T-helper 2 cell treated with Interferon-gamma antibody and Interleukin-4, amounts not matched to agents 5 μg/mL and 100 μg/mL, for 36 hours (primary cell): ENCODE results near the gene MYH15.

Experiments used
- DNase-seq: peaks from one replicate; pipeline ENCODE4 v3.0.0; 2021; ENCODE audit warnings: low spot score
- H3K27ac Mint-ChIP-seq: one replicate; pipeline ENCODE4 v1.8.0; 2021; ENCODE audit warnings: mild to moderate bottlenecking, mixed read lengths
- H3K27me3 Mint-ChIP-seq: one replicate; pipeline ENCODE4 v1.8.0; 2021; ENCODE audit warnings: low read depth, mixed read lengths
- H3K36me3 Mint-ChIP-seq: one replicate; pipeline ENCODE4 v1.8.0; 2021; ENCODE audit warnings: low read depth, mixed read lengths
- H3K4me1 Mint-ChIP-seq: one replicate; pipeline ENCODE4 v1.8.0; 2021; ENCODE audit warnings: low read depth, mixed read lengths
- H3K4me3 Mint-ChIP-seq: one replicate; pipeline ENCODE4 v1.8.0; 2022; ENCODE audit warnings: mild to moderate bottlenecking, moderate library complexity, mixed read lengths
- H3K9me3 Mint-ChIP-seq: one replicate; pipeline ENCODE4 v1.8.0; 2021; ENCODE audit warnings: mixed read lengths

The MYH15 gene

DNA sequence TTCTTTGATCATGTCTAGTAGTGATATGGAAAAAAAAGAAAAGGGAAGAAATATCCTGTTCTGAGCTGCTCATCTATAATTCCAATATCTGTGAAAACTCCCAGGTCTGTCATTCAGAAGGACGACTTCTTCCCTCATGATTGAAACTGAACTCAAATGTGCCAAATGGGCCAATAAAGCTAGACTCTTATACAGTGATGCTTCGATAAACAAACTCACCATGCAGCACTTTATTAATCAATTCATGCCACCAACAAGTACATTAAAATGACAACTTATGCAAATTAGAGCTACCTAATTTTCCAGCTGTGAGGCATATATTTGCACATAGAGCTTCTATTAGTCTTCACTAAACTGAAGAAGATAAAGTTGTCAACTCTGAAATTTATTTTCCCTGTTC, 15.6 kb upstream of the MYH15 start:
- no peak overlapping the region for H3K27ac Mint-ChIP-seq
- H3K4me3 Mint-ChIP-seq, result no peak overlapping the region
- H3K27me3 Mint-ChIP-seq, result peaks cover 26% of the 10 kb centered on the region
- no peak for DNase-seq
- H3K4me1 Mint-ChIP-seq, result no peaks in the 10 kb centered on the region
- no peaks in the 10 kb centered on the region for H3K36me3 Mint-ChIP-seq
- no peaks in the 10 kb centered on the region for H3K9me3 Mint-ChIP-seq

DNA sequence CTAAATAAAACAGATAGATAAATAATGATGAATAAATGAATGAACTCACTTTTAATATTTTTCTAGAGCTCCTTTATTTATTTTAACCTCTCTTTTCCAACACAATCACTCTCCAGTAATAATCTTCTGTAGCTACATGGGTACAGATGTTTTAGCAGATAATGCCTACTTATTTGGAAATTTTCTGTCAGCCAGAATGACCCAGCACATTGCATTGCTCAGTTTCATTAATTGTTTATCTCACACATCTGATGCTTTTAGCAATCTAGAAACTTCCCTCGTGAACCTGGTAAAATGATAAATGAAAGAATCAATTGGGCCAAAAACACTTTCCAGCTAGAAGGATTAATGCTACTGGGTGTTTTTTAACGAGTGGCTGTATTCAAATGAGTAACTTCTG, 14.9 kb upstream of the MYH15 start:
- no peaks in the 10 kb centered on the region for H3K4me1 Mint-ChIP-seq
- no peak overlapping the region for H3K4me3 Mint-ChIP-seq
- no peaks in the 10 kb centered on the region for H3K36me3 Mint-ChIP-seq
- peaks cover 23% of the 10 kb centered on the region for H3K27me3 Mint-ChIP-seq
- no peak overlapping the region for H3K27ac Mint-ChIP-seq
- no peaks in the 10 kb centered on the region for H3K9me3 Mint-ChIP-seq
- no peak for DNase-seq

DNA sequence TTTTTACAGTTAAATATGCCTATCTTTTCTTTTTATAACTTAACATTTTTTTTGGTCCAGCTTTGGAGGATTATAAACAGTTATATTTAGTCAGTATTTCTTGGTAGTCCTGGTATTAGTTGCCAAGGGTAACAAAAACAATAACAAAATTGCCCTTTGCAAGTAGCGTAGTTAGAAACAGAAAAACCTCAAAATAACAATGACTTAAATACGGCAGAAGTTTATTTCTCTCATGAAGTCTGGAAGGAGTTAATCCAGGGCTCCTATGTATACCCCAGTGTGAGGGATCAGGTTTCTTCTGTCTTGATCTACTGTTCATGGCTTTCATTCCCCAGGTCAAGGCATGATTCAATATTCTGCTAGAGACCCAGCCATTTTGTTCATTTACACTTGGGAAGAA, 14.1 kb upstream of the MYH15 start:
- Mint-ChIP-seq H3K4me3 (no peak overlapping the region), H3K9me3 (no peaks in the 10 kb centered on the region), H3K27ac (no peak overlapping the region), H3K4me1 (peaks cover 1% of the 10 kb centered on the region), H3K27me3 (peaks cover 16% of the 10 kb centered on the region), H3K36me3 (no peaks in the 10 kb centered on the region)
- no peak for DNase-seq

DNA sequence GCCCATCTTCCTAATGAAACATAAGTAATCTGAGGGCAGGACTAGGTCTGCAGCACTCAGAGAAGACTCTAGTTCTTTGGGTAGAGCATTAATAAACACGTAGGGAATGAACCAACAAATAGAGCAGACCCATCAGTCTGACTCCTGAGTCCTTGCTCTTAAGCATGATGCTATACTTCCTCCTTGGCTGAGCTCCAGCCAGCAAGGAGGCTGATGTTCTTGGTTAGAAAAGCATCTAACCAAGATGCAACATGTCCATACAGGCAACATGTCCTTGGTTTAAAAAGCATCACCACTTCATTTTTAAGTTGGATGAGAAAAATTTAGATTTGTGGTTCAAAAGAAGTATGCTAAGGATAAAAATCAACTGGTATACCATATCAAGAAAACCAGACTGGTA, 8.5 kb upstream of the MYH15 start:
- H3K27ac Mint-ChIP-seq, result no peak overlapping the region
- no peak overlapping the region for H3K4me3 Mint-ChIP-seq

DNA sequence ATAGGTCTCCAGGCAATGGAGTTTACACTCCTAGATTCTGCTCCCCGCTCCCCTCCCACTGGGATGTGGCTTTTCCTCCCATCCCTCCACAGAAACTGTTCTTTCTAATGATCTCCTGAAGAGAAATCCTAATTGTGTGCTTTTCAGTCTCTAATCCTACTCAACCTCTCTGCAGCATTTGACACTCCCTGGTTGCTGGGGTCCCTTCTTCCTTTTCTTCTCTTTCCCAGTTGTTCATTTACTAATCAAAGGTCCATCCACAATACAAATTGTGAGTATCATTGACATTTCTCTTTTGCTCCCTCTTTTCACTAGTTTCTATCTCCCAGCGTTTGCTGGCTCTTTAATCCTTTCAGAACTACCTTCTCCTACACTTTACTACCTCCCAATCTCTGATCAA, 6.5 kb upstream of the MYH15 start:
- Mint-ChIP-seq H3K4me1 (peaks cover 5% of the 10 kb centered on the region), H3K4me3 (no peak overlapping the region), H3K27ac (no peak overlapping the region), H3K27me3 (peaks cover 11% of the 10 kb centered on the region), H3K9me3 (no peaks in the 10 kb centered on the region), H3K36me3 (no peaks in the 10 kb centered on the region)
- DNase-seq, result no peak

More for the DNA sequence above, 8.5 kb upstream of the MYH15 start:
- Mint-ChIP-seq H3K27me3 (peaks cover 13% of the 10 kb centered on the region), H3K9me3 (no peaks in the 10 kb centered on the region), H3K36me3 (no peaks in the 10 kb centered on the region), H3K4me1 (peaks cover 1% of the 10 kb centered on the region)
- no peak for DNase-seq

DNA sequence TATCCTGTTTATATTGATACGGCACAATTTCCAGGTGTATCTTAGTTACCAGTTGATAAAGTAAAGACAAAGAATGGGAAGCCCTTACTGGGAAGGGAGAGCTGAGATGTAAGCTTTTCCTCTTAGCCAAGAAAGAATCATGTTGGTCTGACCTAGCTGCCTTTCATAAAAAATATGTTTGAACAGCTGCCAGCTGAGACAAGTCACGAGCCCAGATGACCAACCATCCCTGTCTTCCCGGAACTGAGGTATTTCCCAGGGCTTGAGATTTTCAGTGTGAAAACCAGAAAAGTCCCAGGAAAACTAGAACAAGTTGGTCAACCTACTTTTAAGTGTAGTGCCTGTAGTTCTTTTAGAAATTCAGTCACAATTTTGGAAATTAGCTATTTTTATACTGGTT, 3.6 kb upstream of the MYH15 start:
- H3K27ac Mint-ChIP-seq, result no peak overlapping the region
- H3K4me3 Mint-ChIP-seq, result no peak overlapping the region
- peaks cover 9% of the 10 kb centered on the region for H3K27me3 Mint-ChIP-seq
- no peaks in the 10 kb centered on the region for H3K9me3 Mint-ChIP-seq
- H3K36me3 Mint-ChIP-seq, result no peaks in the 10 kb centered on the region
- peaks cover 4% of the 10 kb centered on the region for H3K4me1 Mint-ChIP-seq
- no peak for DNase-seq

DNA sequence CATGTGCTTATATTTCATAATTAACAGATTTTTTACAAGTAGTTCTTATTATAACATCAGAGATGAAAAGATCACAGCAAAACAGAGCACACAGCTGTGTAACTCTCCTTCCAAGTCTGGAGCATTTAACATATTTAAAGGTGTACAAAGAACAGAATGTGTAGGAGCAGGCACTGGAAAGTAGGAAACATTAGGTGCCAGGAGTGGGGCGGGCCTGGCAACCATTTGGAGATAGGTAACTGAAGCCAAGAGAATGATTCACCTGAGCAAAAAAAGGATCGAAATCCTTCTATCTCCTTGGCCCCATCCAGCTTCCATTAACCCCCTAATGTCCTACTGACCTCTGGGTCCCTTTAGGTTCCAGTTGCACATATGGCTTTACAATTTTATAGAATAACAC, 2.3 kb upstream of the MYH15 start:
- Mint-ChIP-seq H3K27ac (no peak overlapping the region), H3K36me3 (no peaks in the 10 kb centered on the region), H3K9me3 (no peaks in the 10 kb centered on the region), H3K4me3 (no peak overlapping the region), H3K4me1 (peaks cover 5% of the 10 kb centered on the region), H3K27me3 (peaks cover 5% of the 10 kb centered on the region)
- DNase-seq, result no peak

DNA sequence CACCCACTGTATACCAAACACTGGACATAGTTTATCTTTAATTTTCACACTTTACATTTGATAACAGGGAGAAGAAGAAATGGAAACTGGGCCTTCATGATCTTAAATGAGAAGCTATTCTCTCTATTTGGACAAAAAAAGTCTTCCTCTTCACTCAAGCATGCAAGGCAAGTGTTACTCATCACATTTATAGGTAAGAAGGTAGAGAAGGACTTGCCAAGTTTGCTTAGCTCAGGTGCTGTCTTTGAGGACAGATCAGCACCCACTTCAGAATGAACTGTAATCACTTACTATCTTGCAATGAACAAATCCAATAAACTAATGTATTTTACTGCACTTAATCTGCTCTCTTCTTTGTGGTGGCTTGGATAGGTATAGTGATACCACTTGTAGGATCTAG, 1.1 kb upstream of the MYH15 start:
- no peak overlapping the region for H3K27ac Mint-ChIP-seq
- no peak overlapping the region for H3K4me3 Mint-ChIP-seq
- H3K9me3 Mint-ChIP-seq, result no peaks in the 10 kb centered on the region
- H3K27me3 Mint-ChIP-seq, result peaks cover 5% of the 10 kb centered on the region
- no peak for DNase-seq
- H3K4me1 Mint-ChIP-seq, result peaks cover 6% of the 10 kb centered on the region
- H3K36me3 Mint-ChIP-seq, result no peaks in the 10 kb centered on the region

DNA sequence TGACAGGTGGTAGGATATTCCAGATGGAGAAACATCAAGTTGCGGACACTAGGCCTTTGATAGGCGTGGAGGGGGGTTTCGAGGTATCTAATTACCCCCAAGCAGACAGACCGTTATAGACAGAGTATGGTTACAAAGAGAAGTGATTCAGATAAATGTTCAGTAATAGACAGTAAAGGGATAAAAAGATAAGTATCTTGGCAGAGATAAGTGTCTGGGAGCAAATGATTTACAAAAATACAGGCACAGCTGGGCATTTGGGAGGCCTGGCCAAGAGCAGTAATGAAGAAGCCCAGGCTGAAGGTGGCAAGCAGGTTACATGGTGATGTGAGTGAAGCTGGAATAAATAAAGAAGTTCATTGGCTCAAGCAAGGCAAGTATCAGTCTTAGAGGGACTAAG, 659 bp upstream of the MYH15 start:
- Mint-ChIP-seq H3K4me3 (no peak overlapping the region), H3K9me3 (no peaks in the 10 kb centered on the region), H3K27me3 (peaks cover 5% of the 10 kb centered on the region), H3K36me3 (no peaks in the 10 kb centered on the region), H3K27ac (no peak overlapping the region), H3K4me1 (peaks cover 9% of the 10 kb centered on the region)
- DNase-seq, result no peak

DNA sequence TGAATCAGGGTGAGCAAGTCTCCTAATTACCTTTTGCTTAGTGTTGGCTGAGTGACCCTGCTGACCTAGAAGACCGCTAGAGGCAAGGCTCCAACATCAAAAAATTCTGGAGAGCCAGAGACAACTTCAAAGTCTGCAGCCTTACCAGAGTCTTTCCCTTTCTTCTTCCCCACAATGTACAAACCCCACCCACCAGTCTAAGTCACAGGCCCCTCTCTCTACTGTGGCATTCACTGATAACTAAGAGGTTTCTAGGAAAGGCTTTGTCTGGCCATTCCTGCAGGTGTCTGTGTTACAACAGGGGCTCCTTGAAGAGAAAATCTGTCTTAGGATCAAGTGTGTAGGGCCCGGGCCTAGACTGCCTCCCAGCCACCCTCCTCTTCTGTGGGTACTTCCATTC, 525 bp downstream of the MYH15 start:
- Mint-ChIP-seq H3K9me3 (no peaks in the 10 kb centered on the region), H3K36me3 (no peaks in the 10 kb centered on the region), H3K4me3 (no peak overlapping the region), H3K27ac (no peak overlapping the region), H3K27me3 (no peaks in the 10 kb centered on the region), H3K4me1 (peaks cover 16% of the 10 kb centered on the region)
- no peak for DNase-seq

DNA sequence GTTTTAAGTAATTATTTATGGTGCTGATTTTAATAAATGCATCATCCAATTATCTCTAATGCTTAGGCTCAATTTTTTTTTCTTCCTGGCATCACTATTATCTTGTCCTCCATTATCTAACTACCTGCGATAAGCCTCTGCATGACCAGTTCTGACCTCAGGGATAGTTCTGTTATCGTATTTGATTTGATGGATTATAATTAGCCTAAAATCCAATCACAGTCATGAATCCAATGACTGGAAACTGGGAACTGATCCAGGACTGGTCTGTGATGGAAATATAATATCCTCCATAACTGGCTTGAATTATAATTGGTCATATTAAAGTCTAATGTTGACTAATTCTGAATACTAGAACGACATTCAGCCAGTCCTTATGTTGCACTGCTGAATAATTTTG, 1.1 kb downstream of the MYH15 start:
- no peak for DNase-seq
- H3K4me1 Mint-ChIP-seq, result peaks cover 17% of the 10 kb centered on the region
- no peak overlapping the region for H3K27ac Mint-ChIP-seq
- H3K36me3 Mint-ChIP-seq, result no peaks in the 10 kb centered on the region
- H3K4me3 Mint-ChIP-seq, result no peak overlapping the region
- H3K27me3 Mint-ChIP-seq, result no peaks in the 10 kb centered on the region
- no peaks in the 10 kb centered on the region for H3K9me3 Mint-ChIP-seq

DNA sequence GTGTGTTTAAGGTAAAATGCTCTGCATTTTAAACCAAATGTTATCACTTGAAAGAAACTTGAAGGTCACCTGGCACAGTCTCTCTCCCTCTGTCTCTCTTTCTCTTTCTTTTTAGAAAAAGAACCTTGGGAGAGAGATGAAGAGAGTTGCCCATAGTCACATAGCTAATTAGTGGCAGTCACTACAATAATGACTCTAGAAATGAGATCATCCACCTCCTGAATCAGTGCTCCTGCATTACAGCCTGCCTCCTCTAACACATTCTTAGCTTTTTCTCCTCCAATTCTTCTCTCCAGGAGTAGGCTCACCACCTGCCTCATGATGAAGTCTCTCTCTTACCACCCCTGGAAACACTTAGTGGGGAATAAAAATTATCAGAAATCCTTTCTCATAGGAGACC, 2.5 kb downstream of the MYH15 start:
- Mint-ChIP-seq H3K9me3 (no peaks in the 10 kb centered on the region), H3K36me3 (no peaks in the 10 kb centered on the region), H3K27ac (no peak overlapping the region), H3K4me1 (peaks cover 14% of the 10 kb centered on the region), H3K27me3 (no peaks in the 10 kb centered on the region), H3K4me3 (no peak overlapping the region)
- DNase-seq, result no peak

DNA sequence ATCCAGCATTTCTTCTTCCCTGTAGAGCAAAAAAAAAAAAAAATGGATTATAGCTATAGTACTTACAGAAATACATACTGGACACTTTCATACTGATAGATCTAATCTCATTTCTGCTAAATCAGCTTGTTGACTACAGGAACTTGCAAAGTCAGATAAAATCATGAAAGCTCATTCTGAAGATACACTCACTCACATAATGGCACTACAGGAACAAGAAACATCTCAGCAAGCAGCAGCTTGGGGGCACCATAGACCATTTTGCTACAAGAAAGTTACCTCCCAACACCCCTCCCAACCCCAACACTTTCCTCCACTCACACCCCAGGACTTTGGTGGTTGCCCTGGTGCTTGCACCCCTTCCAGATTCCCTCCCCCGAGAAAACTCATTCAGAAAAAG, 4.6 kb downstream of the MYH15 start:
- H3K27me3 Mint-ChIP-seq, result peaks cover 1% of the 10 kb centered on the region

DNA sequence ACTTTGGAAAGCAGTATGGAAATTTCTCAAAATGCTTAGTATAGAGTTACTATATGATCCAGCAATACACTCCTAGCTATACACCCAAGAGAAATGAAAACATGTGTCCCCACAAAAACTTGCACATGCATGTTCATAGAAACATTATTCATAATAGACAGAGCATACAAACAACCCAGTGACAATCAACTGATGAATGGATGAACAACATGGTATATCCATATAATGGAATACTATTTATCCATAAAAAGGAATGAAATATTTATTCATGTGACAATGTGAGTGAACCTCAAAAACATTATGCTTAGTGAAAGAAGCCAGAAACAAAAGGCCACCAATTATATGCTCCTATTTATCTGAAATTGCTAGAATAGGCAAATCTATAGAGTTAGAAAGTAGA, 6.7 kb downstream of the MYH15 start:
- no peak overlapping the region for H3K27ac Mint-ChIP-seq
- H3K4me1 Mint-ChIP-seq, result peaks cover 13% of the 10 kb centered on the region
- no peak for DNase-seq
- peaks cover 1% of the 10 kb centered on the region for H3K27me3 Mint-ChIP-seq
- no peak overlapping the region for H3K4me3 Mint-ChIP-seq
- no peaks in the 10 kb centered on the region for H3K36me3 Mint-ChIP-seq
- H3K9me3 Mint-ChIP-seq, result no peaks in the 10 kb centered on the region

More for the DNA sequence above, 4.6 kb downstream of the MYH15 start:
- Mint-ChIP-seq H3K27ac (peak overlapping the region; percentile 46), H3K4me3 (no peak overlapping the region), H3K9me3 (no peaks in the 10 kb centered on the region), H3K4me1 (peaks cover 13% of the 10 kb centered on the region), H3K36me3 (no peaks in the 10 kb centered on the region)
- no peak for DNase-seq

DNA sequence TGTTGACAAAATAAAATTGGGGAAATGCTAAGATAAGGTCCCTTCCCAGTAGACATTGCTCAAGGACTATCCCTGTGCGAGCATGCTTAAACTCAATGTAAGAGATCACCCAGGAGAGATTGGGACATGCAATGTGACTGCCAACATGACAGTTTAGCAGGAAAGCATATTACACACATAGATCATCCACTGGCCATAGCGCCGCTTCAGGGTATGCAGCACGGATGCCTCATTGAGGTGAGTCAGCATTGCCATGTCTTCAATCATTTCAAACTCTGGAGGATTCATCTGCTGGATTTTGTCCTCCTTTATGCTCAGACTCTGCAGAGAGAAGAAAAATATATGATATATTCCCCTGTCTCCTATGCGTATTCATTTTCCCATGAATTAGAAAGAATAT, 8.9 kb downstream of the MYH15 start:
- Mint-ChIP-seq H3K27me3 (peaks cover 1% of the 10 kb centered on the region), H3K36me3 (no peaks in the 10 kb centered on the region), H3K27ac (no peak overlapping the region), H3K4me1 (peaks cover 11% of the 10 kb centered on the region), H3K4me3 (no peak overlapping the region), H3K9me3 (no peaks in the 10 kb centered on the region)
- no peak for DNase-seq
